Pulmonary artery endothelial cell (primary cell): ENCODE data around the gene GPR179. TPM values are rescaled to one million over a fixed set of nuclear protein-coding genes. Genes with fewer than 3 reads are reported as not detected.

Experiments
- DNase-seq: peaks from one replicate; pipeline ENCODE4 v3.0.0-alpha.2; 2011; ENCODE audit warnings: low read depth, low spot score
- total RNA-seq: library from RNA; depleted of rRNA; stranded (reverse); fragments of >200 nt; gene quantifications from 2 replicates; pipeline ENCODE4 v1.2.3, GENCODE V29; 2014

The GPR179 gene, protein sequence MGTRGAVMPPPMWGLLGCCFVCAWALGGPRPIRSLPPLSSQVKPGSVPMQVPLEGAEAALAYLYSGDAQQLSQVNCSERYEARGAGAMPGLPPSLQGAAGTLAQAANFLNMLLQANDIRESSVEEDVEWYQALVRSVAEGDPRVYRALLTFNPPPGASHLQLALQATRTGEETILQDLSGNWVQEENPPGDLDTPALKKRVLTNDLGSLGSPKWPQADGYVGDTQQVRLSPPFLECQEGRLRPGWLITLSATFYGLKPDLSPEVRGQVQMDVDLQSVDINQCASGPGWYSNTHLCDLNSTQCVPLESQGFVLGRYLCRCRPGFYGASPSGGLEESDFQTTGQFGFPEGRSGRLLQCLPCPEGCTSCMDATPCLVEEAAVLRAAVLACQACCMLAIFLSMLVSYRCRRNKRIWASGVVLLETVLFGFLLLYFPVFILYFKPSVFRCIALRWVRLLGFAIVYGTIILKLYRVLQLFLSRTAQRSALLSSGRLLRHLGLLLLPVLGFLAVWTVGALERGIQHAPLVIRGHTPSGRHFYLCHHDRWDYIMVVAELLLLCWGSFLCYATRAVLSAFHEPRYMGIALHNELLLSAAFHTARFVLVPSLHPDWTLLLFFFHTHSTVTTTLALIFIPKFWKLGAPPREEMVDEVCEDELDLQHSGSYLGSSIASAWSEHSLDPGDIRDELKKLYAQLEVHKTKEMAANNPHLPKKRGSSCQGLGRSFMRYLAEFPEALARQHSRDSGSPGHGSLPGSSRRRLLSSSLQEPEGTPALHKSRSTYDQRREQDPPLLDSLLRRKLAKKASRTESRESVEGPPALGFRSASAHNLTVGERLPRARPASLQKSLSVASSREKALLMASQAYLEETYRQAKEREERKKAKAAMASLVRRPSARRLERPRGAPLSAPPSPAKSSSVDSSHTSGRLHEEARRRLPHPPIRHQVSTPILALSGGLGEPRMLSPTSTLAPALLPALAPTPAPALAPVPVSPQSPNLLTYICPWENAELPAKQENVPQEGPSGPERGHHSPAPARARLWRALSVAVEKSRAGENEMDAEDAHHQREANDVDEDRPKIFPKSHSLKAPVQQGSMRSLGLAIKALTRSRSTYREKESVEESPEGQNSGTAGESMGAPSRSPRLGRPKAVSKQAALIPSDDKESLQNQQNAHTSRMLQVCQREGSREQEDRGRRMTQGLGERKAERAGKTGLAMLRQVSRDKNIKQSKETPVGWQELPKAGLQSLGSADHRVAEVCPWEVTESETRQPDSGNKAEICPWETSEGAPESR (N-terminal part only)
- not detected in 2 replicates for total RNA-seq

DNA sequence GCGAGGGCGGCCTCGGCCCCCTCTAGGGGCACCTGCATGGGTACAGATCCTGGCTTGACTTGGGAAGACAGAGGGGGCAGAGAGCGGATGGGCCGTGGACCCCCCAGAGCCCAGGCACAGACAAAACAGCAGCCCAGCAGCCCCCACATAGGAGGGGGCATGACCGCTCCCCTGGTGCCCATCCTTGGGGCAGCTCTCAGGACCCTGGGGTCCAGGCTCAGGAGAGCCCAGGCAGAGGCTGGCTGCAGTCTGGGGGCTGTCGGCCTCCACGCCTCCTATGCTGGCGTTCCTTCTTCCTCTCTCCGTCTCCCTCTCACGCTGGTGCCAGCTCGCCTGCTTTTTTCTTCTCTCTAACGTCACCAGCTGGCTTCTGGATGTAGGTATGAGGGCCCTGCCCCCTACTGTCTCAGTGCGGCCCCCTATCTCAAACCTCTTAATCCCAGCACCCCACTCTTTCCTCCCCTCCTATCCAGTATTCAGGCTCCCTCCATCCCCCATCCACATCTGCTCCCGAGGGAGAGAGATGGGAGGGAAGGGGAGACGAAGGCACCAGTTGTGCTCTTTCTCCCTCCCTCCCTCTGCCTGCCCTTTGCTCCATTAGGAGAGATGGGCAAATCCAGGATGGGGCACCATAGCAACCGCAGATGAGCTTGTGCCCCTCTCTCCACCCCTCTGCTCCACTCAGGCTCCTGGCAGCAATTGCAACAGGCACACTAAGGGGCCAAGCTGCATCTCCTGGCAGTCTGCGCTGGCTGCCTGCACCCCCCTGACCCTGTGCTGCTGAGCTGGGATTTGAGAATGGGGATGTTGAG lies at the start of gene GPR179:
TSS of gene GPR179 (minus strand) at position 349 of the 812 bp plus-strand sequence. CDS start at position 182, 167 bp downstream.
- DNase-seq, result no peak

- DNase-seq, result no peak
Measured at GRCh38 chr17:38379448-38379847, 35.7 kb upstream of the GPR179 start.

DNA sequence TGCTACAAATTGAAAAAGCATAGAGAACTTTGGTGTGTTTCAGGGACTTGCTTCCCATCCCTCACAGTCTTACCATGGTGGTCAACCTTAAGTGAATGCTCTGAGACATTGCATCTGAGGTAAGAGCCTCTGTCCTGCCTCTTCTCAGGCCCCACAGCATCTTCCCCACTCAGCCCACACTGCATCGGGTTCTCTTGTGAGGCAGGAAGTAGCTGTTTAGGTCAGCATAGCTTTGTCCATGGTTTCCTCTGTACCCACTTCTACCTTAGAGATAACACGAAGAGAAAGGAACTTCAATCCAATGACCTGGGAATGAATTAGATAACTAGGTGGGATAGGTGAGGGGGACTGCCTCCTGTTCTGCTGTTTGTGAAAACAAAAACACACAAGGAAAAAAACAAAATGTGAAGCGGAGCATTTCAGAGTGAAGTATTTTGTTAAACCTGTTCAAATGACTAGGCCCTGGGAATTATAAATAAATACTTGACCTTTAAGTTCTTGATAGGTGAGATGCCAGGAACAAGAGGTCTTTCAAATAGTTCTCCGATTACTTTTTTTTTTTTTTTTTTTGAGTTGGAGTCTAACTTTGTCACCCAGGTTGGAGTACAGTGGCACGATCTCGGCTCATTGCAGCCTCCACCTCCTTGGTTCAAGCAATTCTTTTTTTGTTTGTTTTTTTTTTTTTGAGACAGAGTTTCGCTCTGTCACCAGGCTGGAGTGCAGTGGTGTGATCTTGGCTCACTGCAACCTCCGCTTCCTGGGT lies 25.5 kb upstream of the GPR179 start:
- DNase-seq, result no peak

DNA sequence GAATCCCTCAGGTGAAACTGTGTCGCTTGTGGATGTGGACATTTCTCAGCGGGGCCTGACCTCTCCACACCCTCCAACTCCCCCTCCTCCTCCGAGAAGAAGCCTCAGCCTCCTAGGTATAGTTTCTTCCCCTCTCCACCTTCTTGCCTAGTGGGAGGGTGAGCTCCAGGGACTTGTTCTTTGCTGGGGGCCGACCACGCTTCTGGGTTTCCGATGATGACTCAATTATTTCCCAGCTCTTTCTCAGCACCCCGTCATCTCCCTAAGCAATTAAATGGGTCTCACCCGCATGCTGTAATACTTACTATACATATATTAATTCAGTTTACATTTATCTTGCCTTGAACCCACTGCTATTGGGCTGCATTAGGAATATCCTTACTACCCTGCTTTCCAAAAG lies 21.0 kb upstream of the GPR179 start:
- no peak for DNase-seq

- no peak for DNase-seq
Measured at GRCh38 chr17:38363016-38363415, 19.3 kb upstream of the GPR179 start.

DNA sequence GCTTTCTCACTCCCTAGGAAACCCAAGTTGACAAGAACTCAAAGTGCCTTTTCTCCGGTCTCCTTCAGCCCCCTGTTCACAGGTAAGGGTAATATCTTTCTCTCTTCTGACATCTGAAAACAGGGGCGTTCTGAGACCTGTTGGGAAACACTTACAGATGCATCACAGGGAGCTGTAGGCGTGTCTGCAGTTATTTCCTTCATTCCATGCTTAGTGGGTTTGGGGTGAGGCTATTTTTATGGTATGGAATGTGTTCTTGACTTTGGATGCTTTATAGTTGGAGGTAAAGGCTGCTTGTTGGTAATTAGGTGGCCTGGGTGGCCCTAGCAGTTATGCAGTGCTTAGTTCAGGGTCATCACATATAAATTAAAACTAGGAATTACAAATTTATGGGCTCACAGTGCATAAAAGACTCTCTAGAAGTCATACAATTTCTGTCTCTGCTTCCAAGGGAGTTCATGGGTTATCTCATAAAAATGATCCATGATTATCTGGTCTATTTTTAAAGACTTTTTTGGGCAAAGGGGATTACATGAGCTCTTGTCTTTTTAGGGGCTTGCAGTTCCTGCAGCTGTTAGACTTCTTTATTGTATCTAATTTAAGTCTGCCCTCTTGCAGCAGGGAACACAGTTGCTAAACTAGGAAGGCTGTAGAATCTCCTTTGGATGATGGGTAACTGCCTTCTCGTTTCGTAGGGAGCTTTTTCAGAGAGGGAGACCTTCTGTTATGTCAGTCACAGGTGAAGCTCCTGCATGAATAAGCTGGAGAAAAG lies 18.1 kb upstream of the GPR179 start:
- no peak for DNase-seq

- DNase-seq, result no peak
Measured at GRCh38 chr17:38358586-38359513, 15.1 kb upstream of the GPR179 start.

DNA sequence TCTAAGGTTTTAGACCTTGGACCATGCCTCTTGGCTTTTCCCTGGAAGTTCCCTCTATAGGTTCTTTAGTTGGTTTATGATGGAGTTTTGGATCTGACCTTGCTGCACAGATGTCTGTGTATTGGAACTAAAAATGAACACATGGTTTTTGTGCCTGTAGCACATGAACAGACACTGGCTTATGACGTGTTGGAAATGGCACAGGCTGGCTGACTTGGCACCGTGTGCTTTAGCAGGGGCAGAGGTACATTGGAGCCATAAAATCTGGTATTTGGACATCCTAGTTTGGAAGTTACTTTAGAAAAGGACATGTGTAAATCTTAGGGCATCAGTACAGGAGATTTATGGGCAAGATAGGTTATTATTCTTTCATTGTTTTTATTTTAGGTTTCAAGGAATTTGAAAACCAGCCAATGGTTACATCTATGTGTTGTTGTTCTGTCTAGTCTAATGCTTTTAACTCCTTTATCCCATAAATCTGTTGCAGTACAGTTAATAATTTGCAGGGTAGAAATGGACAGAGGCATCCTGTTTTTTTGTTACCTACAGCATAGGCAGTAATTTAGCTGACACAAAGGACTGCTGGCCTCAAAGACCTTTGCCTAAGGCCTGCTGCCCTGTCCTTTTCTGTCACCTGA lies 13.8 kb upstream of the GPR179 start:
- no peak for DNase-seq

DNA sequence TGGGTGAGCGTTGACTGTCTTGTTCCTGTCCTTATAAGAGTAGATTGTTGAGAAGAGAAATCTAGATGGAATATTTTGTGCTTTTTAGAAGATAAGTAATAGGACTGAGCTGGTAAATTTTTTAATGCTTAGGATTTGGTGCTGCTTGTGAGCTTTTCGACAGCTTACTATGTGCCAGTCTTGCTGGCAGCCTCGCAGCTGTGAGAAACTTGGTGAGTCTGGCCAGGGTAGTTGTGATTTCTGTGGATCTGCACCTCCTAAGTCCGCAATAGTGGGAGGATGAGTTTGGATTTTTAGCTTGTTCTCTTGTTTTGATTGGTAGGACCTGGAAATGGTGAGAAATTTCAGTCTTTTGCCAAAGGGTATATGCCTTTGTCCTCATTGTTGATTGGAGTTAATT lies 11.5 kb upstream of the GPR179 start:
- no peak for DNase-seq

- DNase-seq, result no peak
Measured at GRCh38 chr17:38354466-38354865, 10.7 kb upstream of the GPR179 start.

DNA sequence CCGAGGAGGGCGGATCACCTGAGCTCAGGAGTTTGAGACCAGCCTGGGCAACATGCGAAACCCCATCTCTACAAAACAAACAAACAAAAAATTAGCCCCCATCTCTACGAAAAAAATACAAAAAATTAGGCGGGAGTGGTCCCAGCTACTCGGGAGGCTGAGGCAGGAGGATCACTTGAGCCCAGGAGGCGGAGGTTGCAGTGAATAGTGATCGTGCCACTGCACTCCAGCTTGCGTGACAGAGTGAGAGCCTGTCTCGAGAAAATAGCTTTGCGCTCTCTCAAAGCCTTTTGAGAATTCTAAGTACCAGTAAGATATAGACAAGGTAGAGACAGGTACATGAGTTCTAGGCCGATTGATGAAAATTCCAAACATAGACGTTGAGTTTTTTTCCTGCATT lies 9.9 kb upstream of the GPR179 start:
- no peak for DNase-seq

DNA sequence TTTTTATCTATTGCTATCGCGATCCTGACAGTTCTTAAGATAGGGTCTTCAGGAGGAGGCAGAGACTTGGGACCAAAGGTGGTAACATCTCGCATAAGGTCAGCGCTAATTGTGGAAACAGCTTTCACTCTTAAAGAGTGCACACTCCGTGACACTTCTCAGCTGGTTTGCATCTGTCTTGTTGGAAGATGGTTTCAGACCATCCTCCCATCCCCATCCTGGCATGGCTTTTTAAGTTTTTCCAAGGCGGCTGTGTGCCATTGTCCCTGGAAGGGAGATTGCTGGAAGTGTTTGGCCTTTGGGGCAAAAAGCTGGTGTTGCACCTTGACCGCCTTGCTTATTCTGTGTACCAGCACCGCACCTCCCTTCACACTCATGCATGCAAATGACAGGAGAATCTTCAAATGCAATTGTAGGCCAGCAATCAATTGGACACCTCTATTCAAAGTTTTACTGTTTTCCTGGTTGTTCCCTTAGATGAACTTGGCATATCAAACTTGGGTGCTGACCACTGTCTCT lies 9.4 kb upstream of the GPR179 start:
- DNase-seq, result no peak

DNA sequence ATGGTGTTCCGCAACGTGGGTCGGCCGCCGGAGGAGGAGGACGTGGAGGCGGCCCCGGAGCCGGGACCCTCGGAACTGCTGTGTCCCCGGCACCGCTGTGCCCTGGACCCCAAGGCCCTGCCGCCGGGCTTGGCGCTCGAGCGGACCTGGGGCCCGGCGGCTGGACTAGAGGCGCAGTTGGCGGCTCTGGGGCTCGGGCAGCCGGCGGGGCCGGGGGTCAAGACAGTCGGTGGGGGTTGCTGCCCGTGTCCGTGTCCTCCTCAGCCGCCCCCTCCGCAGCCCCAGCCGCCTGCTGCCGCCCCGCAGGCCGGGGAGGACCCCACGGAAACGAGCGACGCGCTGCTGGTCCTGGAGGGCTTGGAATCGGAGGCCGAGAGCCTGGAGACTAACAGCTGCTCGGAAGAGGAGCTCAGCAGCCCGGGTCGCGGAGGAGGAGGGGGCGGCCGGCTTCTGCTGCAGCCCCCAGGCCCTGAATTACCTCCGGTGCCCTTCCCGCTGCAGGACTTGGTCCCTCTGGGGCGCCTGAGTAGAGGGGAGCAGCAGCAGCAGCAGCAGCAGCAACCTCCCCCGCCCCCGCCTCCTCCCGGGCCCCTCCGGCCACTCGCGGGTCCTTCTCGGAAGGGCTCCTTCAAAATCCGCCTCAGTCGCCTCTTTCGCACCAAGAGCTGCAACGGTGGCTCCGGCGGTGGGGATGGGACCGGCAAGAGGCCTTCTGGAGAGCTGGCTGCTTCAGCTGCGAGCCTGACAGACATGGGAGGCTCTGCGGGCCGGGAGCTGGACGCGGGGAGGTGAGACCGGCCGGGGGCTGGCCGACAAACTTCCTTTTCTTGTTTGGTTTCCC lies 8.7 kb upstream of the GPR179 start:
- no peak for DNase-seq

GRCh38 chr17:38351412-38352222 lies 7.9 kb upstream of the GPR179 start, which contains the start of gene SOCS7:
Gene SOCS7 (plus strand): TSS chr17:38351844. CDS start chr17:38352053, 209 bp downstream.
- peak; percentile 53 for DNase-seq

GRCh38 chr17:38350035-38350434 lies 6.3 kb upstream of the GPR179 start:
- no peak for DNase-seq
